H9 (cell line): ENCODE measurements around the gene IL17RA. TPM values are rescaled to one million over a fixed set of nuclear protein-coding genes. Genes with fewer than 3 reads are reported as not detected.

ENCODE experiments used
- DNase-seq: peaks from one replicate; pipeline ENCODE4 v3.0.0-alpha.2; 2017
- H2AFZ ChIP-seq: one replicate; pipeline ENCODE4 v1.6.1; 2013; ENCODE audit warnings: mild to moderate bottlenecking, low read length, control low read depth, moderate library complexity
- H2AK5ac ChIP-seq: 2 replicates; pipeline ENCODE4 v1.6.1; 2013; ENCODE audit warnings: low read length, control low read depth, mixed read lengths; ENCODE audit not compliant: insufficient read length
- H2BK120ac ChIP-seq: one replicate; pipeline ENCODE4 v1.6.1; 2013; ENCODE audit warnings: low read depth, mild to moderate bottlenecking, low read length, control low read depth, inconsistent platforms; ENCODE audit not compliant: poor library complexity, severe bottlenecking
- H2BK12ac ChIP-seq: 2 replicates; pipeline ENCODE4 v1.6.1; 2013; ENCODE audit warnings: low read length, control low read depth, mixed read lengths, low read depth; ENCODE audit not compliant: insufficient read length
- H2BK15ac ChIP-seq: 2 replicates; pipeline ENCODE4 v1.6.1; 2013; ENCODE audit warnings: low read depth, low read length, control low read depth
- H2BK20ac ChIP-seq: one replicate; pipeline ENCODE4 v1.6.1; 2013; ENCODE audit warnings: low read depth, mild to moderate bottlenecking, low read length, control low read depth, inconsistent platforms; ENCODE audit not compliant: poor library complexity, severe bottlenecking
- H2BK5ac ChIP-seq: 2 replicates; pipeline ENCODE4 v1.6.1; 2013; ENCODE audit warnings: low read length, control low read depth, mixed read lengths; ENCODE audit not compliant: insufficient read length
- H3K14ac ChIP-seq: 2 replicates; pipeline ENCODE4 v1.6.1; 2013; ENCODE audit warnings: low read length, control low read depth; ENCODE audit not compliant: insufficient read depth
- H3K18ac ChIP-seq: 2 replicates; pipeline ENCODE4 v1.6.1; 2013; ENCODE audit warnings: low read depth, mild to moderate bottlenecking, mixed read lengths, low read length, control low read depth; ENCODE audit not compliant: insufficient read length
- H3K23ac ChIP-seq: 2 replicates; pipeline ENCODE4 v1.6.1; 2013; ENCODE audit warnings: low read length, control low read depth, mixed read lengths, low read depth; ENCODE audit not compliant: insufficient read length
- H3K23me2 ChIP-seq: 2 replicates; pipeline ENCODE4 v1.6.1; 2013; ENCODE audit warnings: low read depth, mild to moderate bottlenecking, mixed read lengths, low read length, control low read depth; ENCODE audit not compliant: insufficient read length, poor library complexity, severe bottlenecking
- H3K27ac ChIP-seq: 2 replicates; pipeline ENCODE4 v1.5.1; 2013; ENCODE audit warnings: low read length, control low read depth, mixed read lengths, low read depth; ENCODE audit not compliant: insufficient read length
- H3K27me3 ChIP-seq: 2 replicates; pipeline ENCODE4 v1.6.1; 2013; ENCODE audit warnings: low read length, control low read depth, inconsistent platforms; ENCODE audit not compliant: insufficient read depth
- H3K4ac ChIP-seq: 2 replicates; pipeline ENCODE4 v1.6.1; 2013; ENCODE audit warnings: low read depth, mild to moderate bottlenecking, control low read depth, inconsistent platforms, low read length, moderate library complexity
- H3K4me1 ChIP-seq: 2 replicates; pipeline ENCODE4 v1.6.1; 2013; ENCODE audit warnings: low read length, control low read depth, inconsistent platforms; ENCODE audit not compliant: insufficient read depth
- H3K4me2 ChIP-seq: 2 replicates; pipeline ENCODE4 v1.6.1; 2013; ENCODE audit warnings: low read length, control low read depth, mixed read lengths; ENCODE audit not compliant: insufficient read length, insufficient read depth
- H3K56ac ChIP-seq: 2 replicates; pipeline ENCODE4 v1.6.1; 2013; ENCODE audit warnings: low read depth, mild to moderate bottlenecking, mixed read lengths, low read length, control low read depth; ENCODE audit not compliant: insufficient read length
- H3K79me1 ChIP-seq: 2 replicates; pipeline ENCODE4 v1.6.1; 2013; ENCODE audit warnings: low read depth, mild to moderate bottlenecking, moderate library complexity, low read length, control low read depth, inconsistent platforms; ENCODE audit not compliant: insufficient read depth, poor library complexity, severe bottlenecking
- H3K79me2 ChIP-seq: 2 replicates; pipeline ENCODE4 v1.6.1; 2013; ENCODE audit warnings: low read length, control low read depth, inconsistent platforms; ENCODE audit not compliant: insufficient read depth
- H3K9ac ChIP-seq: 2 replicates; pipeline ENCODE4 v1.6.1; 2013; ENCODE audit warnings: low read length, control low read depth, mixed read lengths; ENCODE audit not compliant: insufficient read length; ENCODE audit errors: extremely low read depth
- H3K9me3 ChIP-seq: one replicate; pipeline ENCODE4 v1.6.1; 2013; ENCODE audit warnings: low read depth, low read length, inconsistent platforms; ENCODE audit not compliant: control insufficient read depth
- H3T11ph ChIP-seq: one replicate; pipeline ENCODE4 v1.6.1; 2013; ENCODE audit warnings: mild to moderate bottlenecking, low read length, control low read depth, inconsistent platforms
- H4K20me1 ChIP-seq: one replicate; pipeline ENCODE4 v1.6.1; 2013; ENCODE audit not compliant: control insufficient read depth, insufficient read length, insufficient read depth
- H4K5ac ChIP-seq: 2 replicates; pipeline ENCODE4 v1.6.1; 2013; ENCODE audit warnings: low read depth, mild to moderate bottlenecking, mixed read lengths, low read length, control low read depth; ENCODE audit not compliant: insufficient read length
- H4K8ac ChIP-seq: replicated peaks from 2 replicates; pipeline ENCODE4 v1.6.1; 2013; ENCODE audit warnings: low read length, control low read depth, mixed read lengths, low read depth; ENCODE audit not compliant: insufficient read length
- H4K91ac ChIP-seq: 2 replicates; pipeline ENCODE4 v1.6.1; 2013; ENCODE audit warnings: low read depth, mild to moderate bottlenecking, moderate library complexity, mixed read lengths, low read length, control low read depth; ENCODE audit not compliant: insufficient read length
- H3K27ac Mint-ChIP-seq, 3 experiments: 2 replicates in 2 of 3; 3 replicates in 1 of 3; pipeline ENCODE4 v1.8.0; 2020 to 2021; ENCODE audit warnings: mixed read lengths in 3 of 3, mild to moderate bottlenecking in 1 of 3, moderate library complexity in 1 of 3
- H3K27me3 Mint-ChIP-seq: 2 replicates; pipeline ENCODE4 v1.8.0; 2021; ENCODE audit warnings: low read depth, mild to moderate bottlenecking, moderate library complexity, mixed read lengths
- H3K36me3 Mint-ChIP-seq, 3 experiments: 2 replicates in 2 of 3; 3 replicates in 1 of 3; pipeline ENCODE4 v1.8.0; 2020 to 2021; ENCODE audit warnings: low read depth in 3 of 3, mixed read lengths in 3 of 3; ENCODE audit not compliant: insufficient read depth in 1 of 3
- H3K4me1 Mint-ChIP-seq, 2 experiments: 2 replicates each; pipeline ENCODE4 v1.8.0; 2020; ENCODE audit warnings: mixed read lengths in 2 of 2
- H3K4me3 Mint-ChIP-seq, 2 experiments: 2 replicates in 1 of 2; 3 replicates in 1 of 2; pipeline ENCODE4 v1.8.0; 2020 to 2021; ENCODE audit warnings: mild to moderate bottlenecking in 2 of 2, mixed read lengths in 2 of 2, moderate library complexity in 1 of 2
- H3K9me3 Mint-ChIP-seq, 2 experiments: 2 replicates in 1 of 2; 3 replicates in 1 of 2; pipeline ENCODE4 v1.8.0; 2020; ENCODE audit warnings: mild to moderate bottlenecking in 2 of 2, mixed read lengths in 2 of 2, moderate library complexity in 1 of 2
- WGBS: extraction: QIAGEN DNeasy Blood & Tissue Kit; methylation state at CpG from one replicate; pipeline ENCODE4 v1.1.7; 2013; ENCODE audit warnings: missing lambda C conversion rate, low lambda C conversion rate, mixed read lengths; ENCODE audit not compliant: insufficient read length; ENCODE audit errors: extremely low coverage; 5-methylcytosine and 5-hydroxymethylcytosine counted together
- total RNA-seq: library from RNA; stranded (reverse); gene quantifications from 2 replicates; pipeline ENCODE4 v1.2.1, GENCODE V29; 2021
- TF ChIP-seq, protein P1 (sequence below): fragments of 200-600 bp; sonication (generic); conservative IDR thresholded peaks from 3 replicates; pipeline ENCODE4 v1.8.0; 2021; ENCODE audit warnings: antibody characterized with exemption, mild to moderate bottlenecking

Gene IL17RA
- total RNA-seq, 1 experiment from 2014 or later = 12.4 TPM

- Histone ChIP-seq H3K14ac (no peak overlapping the region; the same call in 1 of the 2 replicates), H4K8ac (no peak overlapping the region), H3K79me1 (no peaks in the 10 kb centered on the region), H3K56ac (no peak overlapping the region), H3K27ac (no peak overlapping the region), H3K9me3 (no peaks in the 10 kb centered on the region), H2AK5ac (no peak overlapping the region), H3K4ac (no peak overlapping the region), H3K18ac (no peak overlapping the region), H4K91ac (no peak overlapping the region), H3K4me1 (no peaks in the 10 kb centered on the region), H3T11ph (no peak overlapping the region), H4K5ac (no peak overlapping the region), H2BK15ac (no peak overlapping the region), H2BK120ac (no peak overlapping the region), H2BK12ac (no peak overlapping the region), H3K79me2 (no peaks in the 10 kb centered on the region), H2BK5ac (no peak overlapping the region), H3K23me2 (no peaks in the 10 kb centered on the region), H3K4me2 (no peak overlapping the region), H3K9ac (no peak overlapping the region), H2BK20ac (no peak overlapping the region), H2AFZ (no peak overlapping the region), H3K27me3 (no peaks in the 10 kb centered on the region), H4K20me1 (no peaks in the 10 kb centered on the region), H3K23ac (no peak overlapping the region)
- TF ChIP-seq, protein P1, sequence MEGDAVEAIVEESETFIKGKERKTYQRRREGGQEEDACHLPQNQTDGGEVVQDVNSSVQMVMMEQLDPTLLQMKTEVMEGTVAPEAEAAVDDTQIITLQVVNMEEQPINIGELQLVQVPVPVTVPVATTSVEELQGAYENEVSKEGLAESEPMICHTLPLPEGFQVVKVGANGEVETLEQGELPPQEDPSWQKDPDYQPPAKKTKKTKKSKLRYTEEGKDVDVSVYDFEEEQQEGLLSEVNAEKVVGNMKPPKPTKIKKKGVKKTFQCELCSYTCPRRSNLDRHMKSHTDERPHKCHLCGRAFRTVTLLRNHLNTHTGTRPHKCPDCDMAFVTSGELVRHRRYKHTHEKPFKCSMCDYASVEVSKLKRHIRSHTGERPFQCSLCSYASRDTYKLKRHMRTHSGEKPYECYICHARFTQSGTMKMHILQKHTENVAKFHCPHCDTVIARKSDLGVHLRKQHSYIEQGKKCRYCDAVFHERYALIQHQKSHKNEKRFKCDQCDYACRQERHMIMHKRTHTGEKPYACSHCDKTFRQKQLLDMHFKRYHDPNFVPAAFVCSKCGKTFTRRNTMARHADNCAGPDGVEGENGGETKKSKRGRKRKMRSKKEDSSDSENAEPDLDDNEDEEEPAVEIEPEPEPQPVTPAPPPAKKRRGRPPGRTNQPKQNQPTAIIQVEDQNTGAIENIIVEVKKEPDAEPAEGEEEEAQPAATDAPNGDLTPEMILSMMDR = no peak
- Mint-ChIP-seq H3K27ac (no peak overlapping the region), H3K9me3 (no peaks in the 10 kb centered on the region; a peak in 1 of 5 replicates), H3K4me1 (peaks cover 5 to 11% of the 10 kb centered on the region in 2 experiments), H3K36me3 (peaks cover 5 to 17% (median 11%) of the 10 kb centered on the region in 3 experiments; a peak in 6 of 7 replicates), H3K4me3 (no peak overlapping the region), H3K27me3 (no peaks in the 10 kb centered on the region)
- no CpG with 5 or more reads among the region's 15 CpGs for WGBS
- DNase-seq = no peak
These were observed 22.2 kb downstream of the IL17RA start for GRCh38 chr22:17106785-17107546.
